DND-41 (cell line): ENCODE results near the gene ZDHHC1.

Experiments
- ATAC-seq: fragments of 200-7000 bp; cut with Tn5 transposase; 3 replicates; pipeline ENCODE4 v1.9.1; 2021; ENCODE audit warnings: low read depth; ENCODE audit not compliant: insufficient read depth
- DNase-seq: peaks from one replicate; pipeline ENCODE4 v3.0.0-alpha.2; 2020
- H2AFZ ChIP-seq: 2 replicates; pipeline ENCODE4 v1.6.0; 2012; ENCODE audit warnings: low read depth, low read length
- H3K27ac ChIP-seq: 2 replicates; pipeline ENCODE4 v1.5.1; 2012; ENCODE audit warnings: low read length, inconsistent platforms
- H3K27me3 ChIP-seq: fragments of 200-600 bp; sonication (generic); 2 replicates; pipeline ENCODE4 v1.6.0; 2012; ENCODE audit warnings: low read length, mild to moderate bottlenecking, inconsistent platforms; ENCODE audit not compliant: insufficient read depth, poor library complexity
- H3K36me3 ChIP-seq: 2 replicates; pipeline ENCODE4 v1.5.1; 2012; ENCODE audit warnings: low read length, inconsistent platforms; ENCODE audit not compliant: insufficient read depth
- H3K4me1 ChIP-seq: 2 replicates; pipeline ENCODE4 v1.5.1; 2012; ENCODE audit warnings: mild to moderate bottlenecking, low read length; ENCODE audit not compliant: insufficient read depth
- H3K4me2 ChIP-seq: 2 replicates; pipeline ENCODE4 v1.6.0; 2012; ENCODE audit warnings: mild to moderate bottlenecking, moderate library complexity, low read length, inconsistent platforms; ENCODE audit not compliant: insufficient read depth
- H3K4me3 ChIP-seq, 2 experiments: fragments of 200-600 bp in 1 of 2; shearing (Covaris generic) in 1 of 2; 2 replicates each; pipeline ENCODE4 v1.5.1; 2012 to 2016; ENCODE audit warnings: inconsistent platforms in 2 of 2, low read length in 2 of 2, mild to moderate bottlenecking in 2 of 2, low read depth in 1 of 2, moderate library complexity in 1 of 2
- H3K79me2 ChIP-seq: 2 replicates; pipeline ENCODE4 v1.6.0; 2012; ENCODE audit warnings: low read length, inconsistent platforms; ENCODE audit not compliant: insufficient read depth
- H3K9ac ChIP-seq: 2 replicates; pipeline ENCODE4 v1.6.0; 2012; ENCODE audit warnings: low read depth, mild to moderate bottlenecking, inconsistent platforms, low read length, moderate library complexity
- H3K9me3 ChIP-seq: 2 replicates; pipeline ENCODE4 v1.5.1; 2012; ENCODE audit warnings: low read length, moderate library complexity, mild to moderate bottlenecking, inconsistent platforms; ENCODE audit not compliant: insufficient read depth, severe bottlenecking
- H4K20me1 ChIP-seq: 2 replicates; pipeline ENCODE4 v1.6.0; 2012; ENCODE audit warnings: low read length; ENCODE audit not compliant: insufficient read depth
- EZH2 ChIP-seq: IDR thresholded peaks from 3 replicates; pipeline ENCODE4 v1.6.1; 2012; ENCODE audit warnings: borderline replicate concordance, low read depth, mild to moderate bottlenecking, moderate library complexity, low read length, inconsistent platforms; ENCODE audit not compliant: severe bottlenecking
- TF ChIP-seq, protein P1 (sequence below): IDR thresholded peaks from 2 replicates; pipeline ENCODE4 v1.5.1; 2012; ENCODE audit warnings: borderline replicate concordance, low read length, moderate library complexity, mild to moderate bottlenecking; ENCODE audit not compliant: poor library complexity, severe bottlenecking; ENCODE audit errors: extremely low read depth

The ZDHHC1 gene

DNA sequence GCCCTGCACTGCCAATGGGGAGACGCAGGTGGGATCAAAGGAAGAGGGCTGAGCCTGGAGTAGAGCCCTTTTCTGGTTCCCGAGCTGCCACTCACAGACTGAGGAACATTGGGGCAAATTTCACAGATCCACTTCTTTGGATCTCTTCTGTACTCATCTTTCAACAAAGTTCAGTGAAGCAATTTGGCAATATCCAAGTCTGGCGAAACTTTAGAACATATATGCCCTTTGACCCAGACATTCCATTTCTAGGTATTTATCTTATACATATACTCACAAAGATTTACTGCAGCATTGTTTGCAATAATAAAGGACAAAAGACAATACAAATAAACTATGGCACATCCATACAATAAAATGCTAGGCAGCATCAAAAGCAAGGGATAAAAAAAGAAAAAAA lies 4.9 kb downstream of the ZDHHC1 start:
- H3K4me2 ChIP-seq, result no peak overlapping the region
- H3K27me3 ChIP-seq, result peaks cover 15% of the 10 kb centered on the region
- no peaks in the 10 kb centered on the region for H3K36me3 ChIP-seq
- no peak for DNase-seq
- no peak for TF ChIP-seq EZH2
- TF ChIP-seq, protein P1, sequence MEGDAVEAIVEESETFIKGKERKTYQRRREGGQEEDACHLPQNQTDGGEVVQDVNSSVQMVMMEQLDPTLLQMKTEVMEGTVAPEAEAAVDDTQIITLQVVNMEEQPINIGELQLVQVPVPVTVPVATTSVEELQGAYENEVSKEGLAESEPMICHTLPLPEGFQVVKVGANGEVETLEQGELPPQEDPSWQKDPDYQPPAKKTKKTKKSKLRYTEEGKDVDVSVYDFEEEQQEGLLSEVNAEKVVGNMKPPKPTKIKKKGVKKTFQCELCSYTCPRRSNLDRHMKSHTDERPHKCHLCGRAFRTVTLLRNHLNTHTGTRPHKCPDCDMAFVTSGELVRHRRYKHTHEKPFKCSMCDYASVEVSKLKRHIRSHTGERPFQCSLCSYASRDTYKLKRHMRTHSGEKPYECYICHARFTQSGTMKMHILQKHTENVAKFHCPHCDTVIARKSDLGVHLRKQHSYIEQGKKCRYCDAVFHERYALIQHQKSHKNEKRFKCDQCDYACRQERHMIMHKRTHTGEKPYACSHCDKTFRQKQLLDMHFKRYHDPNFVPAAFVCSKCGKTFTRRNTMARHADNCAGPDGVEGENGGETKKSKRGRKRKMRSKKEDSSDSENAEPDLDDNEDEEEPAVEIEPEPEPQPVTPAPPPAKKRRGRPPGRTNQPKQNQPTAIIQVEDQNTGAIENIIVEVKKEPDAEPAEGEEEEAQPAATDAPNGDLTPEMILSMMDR, result no peak
- ATAC-seq, result no peak
- H4K20me1 ChIP-seq, result no peaks in the 10 kb centered on the region
- no peaks in the 10 kb centered on the region for H3K4me1 ChIP-seq
- no peak overlapping the region for H3K4me3 ChIP-seq
- no peak overlapping the region for H3K9ac ChIP-seq
- no peak overlapping the region for H3K27ac ChIP-seq
- H3K9me3 ChIP-seq, result no peaks in the 10 kb centered on the region
- H2AFZ ChIP-seq, result no peak overlapping the region
- H3K79me2 ChIP-seq, result no peaks in the 10 kb centered on the region

DNA sequence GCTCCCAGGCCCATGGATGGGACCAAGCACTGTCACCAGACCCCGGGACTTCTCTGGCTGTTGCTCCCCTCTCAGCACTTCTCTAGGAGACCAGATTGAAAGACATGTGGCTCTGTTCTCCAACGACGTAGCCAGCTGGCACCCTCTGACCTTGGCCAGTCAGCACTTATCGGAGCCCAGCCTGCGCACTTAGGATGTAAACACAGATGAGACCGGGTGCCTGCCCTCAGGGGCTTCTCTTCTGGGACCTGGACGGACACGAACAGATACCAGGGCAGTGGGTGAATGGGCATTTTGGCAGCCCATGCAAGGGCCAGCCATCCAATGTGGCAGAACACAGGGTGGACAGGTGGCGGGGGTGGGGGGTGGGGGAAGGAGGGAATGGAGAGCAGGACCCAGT lies 6.6 kb downstream of the ZDHHC1 start:
- no peaks in the 10 kb centered on the region for H3K9me3 ChIP-seq
- H3K4me1 ChIP-seq, result no peaks in the 10 kb centered on the region
- ATAC-seq, result no peak
- no peak overlapping the region for H3K4me3 ChIP-seq
- H3K27ac ChIP-seq, result no peak overlapping the region
- H3K27me3 ChIP-seq, result peaks cover 17% of the 10 kb centered on the region
- no peak for DNase-seq
- no peaks in the 10 kb centered on the region for H3K79me2 ChIP-seq
- H3K36me3 ChIP-seq, result no peaks in the 10 kb centered on the region
- no peak overlapping the region for H3K9ac ChIP-seq
- no peak overlapping the region for H3K4me2 ChIP-seq
- no peak overlapping the region for H2AFZ ChIP-seq
- TF ChIP-seq EZH2, result no peak
- TF ChIP-seq, protein P1, result no peak
- H4K20me1 ChIP-seq, result no peaks in the 10 kb centered on the region

DNA sequence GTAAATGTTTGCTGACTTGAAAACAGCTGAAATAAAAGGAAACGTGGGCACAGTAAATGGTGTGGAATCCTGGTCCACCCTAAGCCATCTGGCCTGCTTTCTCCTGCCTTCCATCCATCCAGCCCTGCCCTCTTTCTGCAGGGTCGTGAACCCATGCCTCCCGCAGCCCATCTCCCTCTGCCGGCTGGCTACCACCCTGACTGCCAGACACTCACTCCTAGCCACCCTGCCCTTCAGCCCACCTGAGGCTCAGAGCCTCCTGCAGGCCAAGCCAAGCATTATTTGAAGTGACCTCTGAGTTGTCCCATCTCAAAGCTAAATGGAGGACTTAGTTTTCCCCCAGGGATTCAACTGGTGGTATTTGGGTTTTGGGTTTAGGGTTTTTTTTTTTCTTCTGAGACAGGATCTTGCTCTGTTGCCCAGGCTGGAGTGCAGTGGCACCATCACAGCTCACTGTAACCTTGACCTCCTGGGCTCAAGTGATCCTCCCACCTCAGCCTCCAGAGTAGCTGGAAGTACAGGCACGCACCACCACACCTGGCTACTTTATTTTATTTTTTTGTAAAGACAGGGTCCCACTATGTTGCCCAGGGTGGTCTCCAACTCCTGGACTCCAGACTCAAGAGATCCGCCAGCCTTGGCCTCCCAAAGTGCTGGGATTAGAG lies 8.4 kb downstream of the ZDHHC1 start:
- H3K4me1 ChIP-seq, result no peaks in the 10 kb centered on the region
- no peak overlapping the region for H3K27ac ChIP-seq
- no peak overlapping the region for H3K9ac ChIP-seq
- H3K4me2 ChIP-seq, result no peak overlapping the region
- ATAC-seq, result no peak
- H3K36me3 ChIP-seq, result no peaks in the 10 kb centered on the region
- no peaks in the 10 kb centered on the region for H4K20me1 ChIP-seq
- H3K4me3 ChIP-seq, result no peak overlapping the region
- H3K9me3 ChIP-seq, result no peaks in the 10 kb centered on the region
- no peaks in the 10 kb centered on the region for H3K79me2 ChIP-seq
- no peak overlapping the region for H2AFZ ChIP-seq
- DNase-seq, result no peak
- no peak for TF ChIP-seq EZH2
- TF ChIP-seq, protein P1, result no peak
- H3K27me3 ChIP-seq, result peaks cover 13% of the 10 kb centered on the region
